Retinal pigment epithelial cell (primary cell): ENCODE results near the gene GPX3.
A peak's percentile ranks its signal among the peaks of the same experiment; 100 is the strongest.

Experiments
- DNase-seq: peaks from one replicate; pipeline ENCODE4 v3.0.0-alpha.2; 2010; ENCODE audit warnings: low read depth
- H3K4me3 ChIP-seq: 2 replicates; pipeline ENCODE4 v1.5.1; 2011; ENCODE audit warnings: mild to moderate bottlenecking, low read length, control low read depth, moderate library complexity
- CTCF ChIP-seq: conservative IDR thresholded peaks from 2 replicates; pipeline ENCODE4 v1.5.1; 2011; ENCODE audit warnings: low read depth, low read length, control low read depth, inconsistent platforms

Gene GPX3

GRCh38 chr5:151005187-151005949 lies 15.0 kb upstream of the GPX3 start:
- no peak for DNase-seq

DNA sequence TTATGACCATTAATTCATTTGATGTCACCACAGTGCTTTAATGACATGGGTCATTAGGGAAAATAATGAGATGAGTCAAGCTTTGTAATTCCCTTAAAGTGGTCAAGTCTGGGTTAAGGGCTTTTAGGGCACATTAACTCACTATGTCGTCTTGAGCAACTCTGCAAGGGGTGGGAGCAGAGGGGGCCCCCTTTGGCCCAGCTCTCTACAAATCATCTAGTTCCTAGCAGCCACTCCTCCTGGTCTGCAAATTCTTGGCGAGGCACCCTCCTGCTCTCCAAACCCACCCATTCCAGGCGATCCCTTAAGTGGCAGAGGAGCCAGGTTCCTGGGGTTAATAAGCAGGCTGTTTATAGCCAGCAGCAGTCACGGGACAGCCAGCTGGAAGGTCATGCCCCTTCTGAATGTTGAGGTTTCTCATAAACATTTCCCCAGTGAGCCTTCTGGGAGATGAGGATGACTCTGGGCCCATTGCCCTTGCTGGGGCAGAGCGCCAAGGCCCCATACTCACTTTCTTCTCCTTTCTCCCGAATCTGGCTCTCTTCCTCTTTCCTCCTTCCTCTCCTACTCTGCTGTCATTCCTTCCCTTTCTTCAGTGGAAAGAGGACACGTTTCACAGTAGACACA lies 14.3 kb upstream of the GPX3 start:
- TF ChIP-seq CTCF = no peak
- H3K4me3 ChIP-seq = no peak overlapping the region
- DNase-seq = peak; percentile 46

More at GRCh38 chr5:151005187-151005949, 15.0 kb upstream of the GPX3 start:
- H3K4me3 ChIP-seq = no peak overlapping the region
- TF ChIP-seq CTCF = no peak

DNA sequence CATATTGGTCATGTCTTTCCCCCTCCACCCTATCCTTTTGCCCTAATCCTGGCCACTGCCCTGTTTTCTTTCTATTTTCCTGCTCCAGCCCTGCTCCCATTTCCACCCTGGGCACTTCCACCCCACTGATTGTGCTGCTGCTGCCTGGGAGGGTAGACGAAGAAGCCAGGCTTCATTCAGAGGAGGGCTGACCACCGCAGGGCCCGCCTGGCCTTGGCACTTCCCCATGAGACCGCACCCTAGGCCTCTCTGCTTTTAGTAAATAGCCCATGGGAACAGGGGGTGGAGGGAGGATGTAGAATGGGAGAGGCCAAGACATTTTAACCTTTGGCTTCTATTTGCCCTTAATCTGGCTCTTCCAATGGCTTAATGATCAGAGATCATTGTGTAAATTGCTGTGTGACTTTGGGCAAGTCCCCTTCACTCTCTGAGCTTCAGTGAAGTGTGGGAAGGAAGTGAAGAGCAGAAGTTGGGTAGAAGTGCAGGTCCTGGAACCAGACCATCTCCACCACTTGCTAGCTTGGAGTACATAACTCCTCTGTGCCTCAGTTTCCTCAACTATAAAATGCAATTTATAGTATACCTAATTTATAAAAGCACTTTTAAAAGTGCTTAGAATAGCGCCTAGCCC lies 13.6 kb upstream of the GPX3 start:
- TF ChIP-seq CTCF = no peak
- H3K4me3 ChIP-seq = no peak overlapping the region
- no peak for DNase-seq

GRCh38 chr5:151007430-151008209 lies 12.8 kb upstream of the GPX3 start:
- no peak for DNase-seq
- H3K4me3 ChIP-seq = no peak overlapping the region
- TF ChIP-seq CTCF = no peak

DNA sequence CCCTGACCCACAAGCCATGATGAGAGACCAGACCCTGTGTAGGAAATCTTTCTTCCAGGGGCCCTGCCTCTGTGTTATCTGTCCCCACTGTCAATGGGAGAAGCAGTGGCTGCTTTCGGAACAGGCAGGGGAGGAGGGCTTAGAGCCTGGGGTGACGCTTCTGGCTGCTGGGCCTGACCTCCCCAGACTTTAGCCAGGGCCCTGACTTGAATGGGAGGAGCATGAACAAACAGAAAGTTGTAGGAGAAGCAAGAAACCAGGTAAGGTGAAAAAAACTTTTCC lies 12.2 kb upstream of the GPX3 start:
- DNase-seq = no peak
- no peak for TF ChIP-seq CTCF
- H3K4me3 ChIP-seq = no peak overlapping the region

DNA sequence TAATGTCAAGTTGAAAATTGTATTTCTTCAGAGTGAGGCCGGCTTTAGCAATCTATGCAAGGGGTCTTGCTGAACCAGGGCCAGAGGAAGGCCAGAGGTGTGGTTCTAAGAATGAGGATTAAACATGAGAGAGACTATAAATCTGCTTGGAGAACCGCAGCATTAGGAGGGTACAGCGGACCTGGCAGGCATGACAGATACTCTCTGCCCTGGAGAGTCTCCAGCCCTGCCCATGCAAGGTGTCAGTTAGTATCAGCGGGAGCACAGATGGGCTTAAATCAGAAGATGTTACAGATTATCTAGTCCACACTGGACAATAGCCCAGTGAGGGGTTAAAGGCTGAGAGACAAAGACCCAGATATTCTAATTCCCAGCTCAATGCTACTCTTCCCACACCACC lies 11.5 kb upstream of the GPX3 start:
- DNase-seq = no peak
- no peak for TF ChIP-seq CTCF
- H3K4me3 ChIP-seq = no peak overlapping the region
